ENCODE results near the gene LIPG.

- TF ChIP-seq CTCF (CRISPR knock-in tag; IDR thresholded peaks at IDR 0.05) (no peak), MYC (CRISPR knock-in tag; IDR thresholded peaks at IDR 0.05; ENCODE audit: borderline replicate concordance) (no peak), FOSL1 (CRISPR knock-in tag; IDR thresholded peaks at IDR 0.05; ENCODE audit: borderline replicate concordance) (no peak), POLR2AphosphoS2 (IDR thresholded peaks at IDR 0.05; ENCODE audit: low read depth, low read length) (no peak), CREM (IDR thresholded peaks at IDR 0.05) (no peak), CREM (CRISPR knock-in tag; IDR thresholded peaks at IDR 0.05) (no peak), JUN (CRISPR knock-in tag; IDR thresholded peaks at IDR 0.05) (no peak)
Observed at GRCh38 chr18:49550621-49551339, 11.1 kb upstream of the LIPG start.
